Measurements from ENCODE around the gene ZNF385A.
"Not testable (repeated sequence)": the region's sequence is repeated elsewhere in the genome, so short reads cannot be mapped to it uniquely, and the experiment has no call there.

Gene ZNF385A

DNA sequence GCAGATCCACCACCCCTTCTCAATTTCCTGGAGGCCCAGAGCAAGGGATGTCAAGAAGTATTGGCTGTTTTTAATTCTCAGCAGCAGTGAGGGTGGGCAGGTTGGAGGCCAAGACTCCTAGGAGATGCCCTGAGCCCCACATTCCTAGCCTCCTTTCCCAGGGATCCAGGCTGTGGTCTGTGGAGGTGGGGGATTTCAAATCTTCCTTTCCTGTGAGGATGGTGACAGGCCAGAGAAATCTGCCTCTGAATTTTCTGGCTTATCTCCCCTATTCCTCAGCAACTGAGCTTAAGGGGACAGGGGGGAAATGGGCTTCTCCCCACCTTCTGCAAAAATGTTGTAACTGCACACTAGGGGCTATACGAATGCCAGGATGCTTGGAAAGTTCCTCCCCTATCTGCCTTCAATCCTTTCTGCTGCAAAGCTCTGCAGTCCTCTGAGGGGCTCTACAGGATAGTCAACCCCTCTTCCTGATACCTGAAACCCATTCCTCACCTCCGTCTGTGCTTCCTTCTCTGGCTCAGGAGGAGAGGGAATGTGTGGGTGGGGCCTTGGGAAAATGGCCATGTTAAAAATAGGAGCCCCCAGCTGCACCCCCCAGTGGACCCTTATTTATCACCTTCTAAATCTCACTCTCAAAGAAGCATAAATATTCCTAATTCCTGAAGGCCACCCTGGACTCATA lies 26.9 kb downstream of the ZNF385A start:
- DNase-seq (ENCODE audit: low read depth, low spot score) = no peak
- Histone ChIP-seq H3K36me3 (ENCODE audit: insufficient read depth, insufficient read length, low read length) (no peaks in the 10 kb centered on the region), H3K4me1 (ENCODE audit: insufficient read depth, insufficient read length) (peaks cover 33% of the 10 kb centered on the region), H3K9me3 (ENCODE audit: insufficient read depth, low read length) (no peaks in the 10 kb centered on the region), H3K27me3 (ENCODE audit: insufficient read depth, insufficient read length) (no peaks in the 10 kb centered on the region), H3K9ac (ENCODE audit: insufficient read length, low read depth) (peak overlapping the region; percentile 7), H3K4me3 (ENCODE audit: insufficient read length, low read depth) (no peak overlapping the region)
- TF ChIP-seq ZNF274 (IDR thresholded peaks at IDR 0.05; ENCODE audit: low read depth, low read length) (no peak), YY1 (IDR thresholded peaks at IDR 0.05; ENCODE audit: insufficient read depth, insufficient read length) (no peak), SUZ12 (IDR thresholded peaks at IDR 0.05; ENCODE audit: extremely low read depth, insufficient read depth, insufficient read length) (no peak)

DNA sequence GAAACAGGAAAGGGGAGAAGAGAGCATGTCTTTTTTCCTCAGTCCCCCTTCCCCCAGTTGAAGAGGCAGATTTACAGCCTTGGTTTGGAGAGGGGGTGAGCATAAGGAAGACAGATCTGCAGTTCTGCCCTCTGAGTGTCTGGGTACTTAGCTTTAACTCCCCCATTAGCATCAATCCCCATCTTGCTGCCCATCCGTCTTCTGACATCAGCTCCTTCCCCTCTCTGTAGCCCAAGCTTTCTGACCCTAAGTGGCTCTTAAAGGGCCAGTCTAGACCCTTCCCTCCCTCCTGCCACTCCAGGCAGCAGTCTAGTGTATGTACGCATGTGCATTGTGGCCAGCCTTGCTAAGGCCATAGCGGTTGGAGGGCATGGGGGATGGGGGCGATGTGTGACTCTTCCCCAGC lies 27.6 kb downstream of the ZNF385A start:
- Histone ChIP-seq H3K9me3 (ENCODE audit: insufficient read depth, low read length) (no peaks in the 10 kb centered on the region), H3K9ac (ENCODE audit: insufficient read length, low read depth) (peak overlapping the region; percentile 39), H3K4me1 (ENCODE audit: insufficient read depth, insufficient read length) (peaks cover 34% of the 10 kb centered on the region), H3K36me3 (ENCODE audit: insufficient read depth, insufficient read length, low read length) (peaks cover under 1% of the 10 kb centered on the region), H3K27me3 (ENCODE audit: insufficient read depth, insufficient read length) (no peaks in the 10 kb centered on the region), H3K4me3 (ENCODE audit: insufficient read length, low read depth) (no peak overlapping the region)
- no peak for DNase-seq (ENCODE audit: low read depth, low spot score)
- TF ChIP-seq SUZ12 (IDR thresholded peaks at IDR 0.05; ENCODE audit: extremely low read depth, insufficient read depth, insufficient read length) (no peak), YY1 (IDR thresholded peaks at IDR 0.05; ENCODE audit: insufficient read depth, insufficient read length) (no peak), ZNF274 (IDR thresholded peaks at IDR 0.05; ENCODE audit: low read depth, low read length) (no peak)

DNA sequence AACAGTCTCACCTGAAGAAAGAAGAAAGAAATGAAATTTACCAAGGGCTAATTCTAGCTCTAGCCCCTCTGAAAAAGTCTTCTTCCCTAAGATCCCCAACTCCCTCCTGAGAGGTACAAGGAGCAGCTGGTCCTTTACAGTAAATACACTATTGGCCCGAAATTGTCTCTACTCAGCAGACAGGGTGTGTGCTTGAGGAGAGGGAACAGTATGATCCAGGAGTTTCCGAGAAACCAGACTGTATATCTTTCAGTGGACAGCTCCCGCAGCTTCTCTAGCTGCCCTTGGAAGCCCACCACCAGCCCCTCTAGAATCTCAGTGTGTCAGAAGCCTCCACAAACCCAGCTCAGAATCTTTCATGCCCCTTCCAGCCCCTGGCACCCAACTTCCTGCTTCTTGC lies 28.3 kb downstream of the ZNF385A start:
- Histone ChIP-seq H3K27me3 (ENCODE audit: insufficient read depth, insufficient read length) (no peaks in the 10 kb centered on the region), H3K4me1 (ENCODE audit: insufficient read depth, insufficient read length) (peaks cover 35% of the 10 kb centered on the region), H3K36me3 (ENCODE audit: insufficient read depth, insufficient read length, low read length) (peaks cover 8% of the 10 kb centered on the region), H3K9me3 (ENCODE audit: insufficient read depth, low read length) (no peaks in the 10 kb centered on the region), H3K9ac (ENCODE audit: insufficient read length, low read depth) (no peak overlapping the region), H3K4me3 (ENCODE audit: insufficient read length, low read depth) (no peak overlapping the region)
- TF ChIP-seq YY1 (IDR thresholded peaks at IDR 0.05; ENCODE audit: insufficient read depth, insufficient read length) = no peak
- no peak for DNase-seq (ENCODE audit: low read depth, low spot score)

DNA sequence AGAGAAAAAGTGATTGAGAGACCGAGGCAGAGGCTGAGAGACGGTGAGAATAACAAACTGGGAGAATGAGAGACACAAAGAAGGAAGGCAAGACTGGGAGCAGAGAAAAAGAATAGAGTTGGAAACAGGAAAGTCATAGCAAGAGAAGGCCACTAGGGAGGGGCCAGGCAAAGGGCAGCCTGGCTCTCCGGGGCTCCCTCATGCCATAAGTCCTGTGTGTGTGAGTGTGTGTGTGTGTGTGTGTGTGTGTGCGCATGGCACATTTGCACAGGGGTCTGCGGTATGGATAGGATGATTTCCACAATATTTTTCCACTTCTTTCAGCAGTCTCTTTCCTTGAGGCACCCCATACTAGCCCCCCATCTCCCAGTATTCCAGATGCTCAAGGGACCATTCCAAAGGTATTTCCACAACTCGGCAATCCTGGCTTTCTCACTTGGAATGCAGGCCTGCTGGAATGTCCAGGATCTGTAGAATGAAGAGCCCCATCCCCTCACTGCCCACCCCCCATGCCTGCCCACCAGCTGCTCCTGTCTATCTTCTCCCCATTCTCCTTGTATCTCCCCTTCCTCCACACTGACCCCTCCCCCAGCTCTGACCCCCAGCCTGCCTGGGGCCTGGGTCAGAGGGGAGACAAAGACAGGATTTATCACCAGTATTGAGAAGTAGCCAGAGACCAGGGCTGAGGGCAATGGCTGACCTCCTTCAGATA lies 29.3 kb downstream of the ZNF385A start:
- Histone ChIP-seq H3K27me3 (ENCODE audit: insufficient read depth, insufficient read length) (no peaks in the 10 kb centered on the region), H3K9ac (ENCODE audit: insufficient read length, low read depth) (peak overlapping the region; percentile 43), H3K4me1 (ENCODE audit: insufficient read depth, insufficient read length) (peaks cover 33% of the 10 kb centered on the region), H3K36me3 (ENCODE audit: insufficient read depth, insufficient read length, low read length) (peaks cover 17% of the 10 kb centered on the region), H3K9me3 (ENCODE audit: insufficient read depth, low read length) (no peaks in the 10 kb centered on the region), H3K4me3 (ENCODE audit: insufficient read length, low read depth) (no peak overlapping the region)
- no peak for DNase-seq (ENCODE audit: low read depth, low spot score)
- TF ChIP-seq ZNF274 (IDR thresholded peaks at IDR 0.05; ENCODE audit: low read depth, low read length) (no peak), SUZ12 (IDR thresholded peaks at IDR 0.05; ENCODE audit: extremely low read depth, insufficient read depth, insufficient read length) (no peak), YY1 (IDR thresholded peaks at IDR 0.05; ENCODE audit: insufficient read depth, insufficient read length) (no peak)

DNA sequence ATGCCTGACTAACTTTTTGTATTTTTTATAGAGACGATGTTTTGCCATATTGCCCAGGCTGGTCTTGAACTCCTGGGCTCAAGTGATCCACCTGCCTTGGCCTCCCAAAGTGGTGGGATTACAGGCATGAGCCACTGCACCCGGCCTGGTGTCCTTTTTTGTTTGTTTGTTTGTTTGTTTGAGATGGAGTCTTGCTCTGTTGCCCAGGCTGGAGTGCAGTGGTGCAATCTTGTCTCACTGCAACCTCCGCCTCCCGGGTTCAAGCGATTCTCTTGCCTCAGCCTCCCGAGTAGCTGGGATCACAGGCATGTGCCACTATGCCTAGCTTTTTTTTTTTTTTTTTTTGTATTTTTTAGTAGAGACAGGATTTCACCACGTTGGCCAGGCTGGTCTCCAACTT lies 30.3 kb downstream of the ZNF385A start:
- peaks cover 33% of the 10 kb centered on the region for H3K4me1 ChIP-seq (ENCODE audit: insufficient read depth, insufficient read length)
- H3K27me3 ChIP-seq (ENCODE audit: insufficient read depth, insufficient read length); H3K9me3 ChIP-seq (ENCODE audit: insufficient read depth, low read length); H3K9ac ChIP-seq (ENCODE audit: insufficient read length, low read depth); H3K4me3 ChIP-seq (ENCODE audit: insufficient read length, low read depth); DNase-seq (ENCODE audit: low read depth, low spot score): not testable (repeated sequence)
- peaks cover 26% of the 10 kb centered on the region for H3K36me3 ChIP-seq (ENCODE audit: insufficient read depth, insufficient read length, low read length)

DNA sequence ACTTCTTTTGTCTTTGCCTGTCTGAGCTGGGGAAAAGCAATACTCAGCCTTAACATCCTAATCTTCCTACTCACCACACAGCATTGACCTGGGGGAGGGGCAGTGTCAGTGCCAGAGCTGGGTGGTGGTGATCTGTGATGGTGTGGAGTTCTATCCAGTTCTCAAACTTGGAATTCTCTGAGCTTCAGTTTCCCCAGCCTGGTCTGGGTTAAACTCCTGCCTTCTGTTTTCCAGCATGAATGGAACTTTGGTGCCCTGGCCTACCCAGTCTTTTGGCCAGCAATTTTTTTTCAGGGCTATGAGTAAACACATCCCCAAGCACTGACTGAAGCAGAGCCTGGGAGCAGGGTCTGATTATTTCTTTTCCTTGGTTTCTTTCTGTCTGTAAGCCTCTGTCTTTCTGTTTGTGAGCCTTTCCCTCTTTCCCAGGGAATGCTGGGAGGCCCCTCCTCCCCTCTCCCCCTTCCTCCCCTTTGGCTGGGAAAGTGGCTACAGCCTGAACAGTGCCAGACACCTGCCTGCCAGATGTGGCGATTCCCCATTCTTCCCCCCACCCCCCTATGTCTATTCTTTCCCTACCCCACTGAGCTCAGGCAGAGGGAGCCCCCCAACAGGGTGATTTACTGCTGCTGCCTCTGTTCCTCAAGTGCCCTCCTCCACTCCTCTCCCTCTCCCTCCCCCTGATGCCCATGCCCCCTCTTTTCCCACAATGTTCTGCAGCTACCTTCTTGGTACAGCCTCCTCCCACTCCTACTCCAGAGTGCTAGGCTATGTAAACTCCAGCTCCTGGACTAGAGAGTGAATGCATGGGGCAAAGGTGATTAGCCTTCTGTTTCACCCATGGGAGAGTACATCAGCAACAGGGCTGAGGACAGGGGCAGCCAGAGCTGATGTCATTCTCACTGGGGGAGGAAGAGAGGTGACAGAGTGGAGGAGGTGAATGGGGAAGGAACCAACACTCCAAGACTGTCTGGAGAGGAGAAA lies 31.4 kb downstream of the ZNF385A start:
- DNase-seq (ENCODE audit: low read depth, low spot score) = no peak
- TF ChIP-seq ZNF274 (IDR thresholded peaks at IDR 0.05; ENCODE audit: low read depth, low read length) (no peak), YY1 (IDR thresholded peaks at IDR 0.05; ENCODE audit: insufficient read depth, insufficient read length) (no peak), SUZ12 (IDR thresholded peaks at IDR 0.05; ENCODE audit: extremely low read depth, insufficient read depth, insufficient read length) (no peak)
- Histone ChIP-seq H3K4me3 (ENCODE audit: insufficient read length, low read depth) (no peak overlapping the region), H3K36me3 (ENCODE audit: insufficient read depth, insufficient read length, low read length) (peaks cover 35% of the 10 kb centered on the region), H3K27me3 (ENCODE audit: insufficient read depth, insufficient read length) (no peaks in the 10 kb centered on the region), H3K9me3 (ENCODE audit: insufficient read depth, low read length) (no peaks in the 10 kb centered on the region), H3K9ac (ENCODE audit: insufficient read length, low read depth) (peak overlapping the region; percentile 38), H3K4me1 (ENCODE audit: insufficient read depth, insufficient read length) (peaks cover 33% of the 10 kb centered on the region)

DNA sequence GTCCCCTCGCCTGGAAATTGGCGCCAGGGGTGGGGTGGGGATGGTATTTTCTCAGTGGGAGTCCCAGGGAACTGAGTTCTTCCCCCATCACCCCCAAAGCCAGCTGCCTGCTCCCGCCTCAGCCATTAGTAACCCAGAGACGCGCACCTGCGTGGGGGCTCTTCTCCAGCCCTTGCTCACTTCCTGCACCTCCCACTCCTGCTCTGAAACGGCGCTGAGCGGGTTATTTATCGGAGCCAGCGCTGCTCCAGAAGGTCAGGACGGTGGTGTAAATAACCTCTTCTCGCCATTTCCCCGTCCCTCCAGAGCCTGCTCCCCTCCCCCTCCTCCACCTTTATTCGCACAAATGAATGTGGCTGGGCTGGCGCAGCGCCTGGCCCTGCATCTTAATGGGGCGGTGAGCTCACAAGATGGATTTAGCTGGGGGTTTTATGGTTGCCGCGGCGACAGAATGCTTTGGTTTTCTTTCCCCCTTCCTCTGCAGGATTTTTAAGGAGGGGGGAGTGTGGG lies 32.5 kb downstream of the ZNF385A start:
- Histone ChIP-seq H3K4me1 (ENCODE audit: insufficient read depth, insufficient read length) (peaks cover 26% of the 10 kb centered on the region), H3K27me3 (ENCODE audit: insufficient read depth, insufficient read length) (no peaks in the 10 kb centered on the region), H3K36me3 (ENCODE audit: insufficient read depth, insufficient read length, low read length) (peaks cover 46% of the 10 kb centered on the region), H3K9me3 (ENCODE audit: insufficient read depth, low read length) (no peaks in the 10 kb centered on the region), H3K4me3 (ENCODE audit: insufficient read length, low read depth) (peak overlapping the region; percentile 13), H3K9ac (ENCODE audit: insufficient read length, low read depth) (peak overlapping the region; percentile 58)
- peak; percentile 90 for DNase-seq (ENCODE audit: low read depth, low spot score)
- peak; percentile 7 for TF ChIP-seq YY1 (IDR thresholded peaks at IDR 0.05; ENCODE audit: insufficient read depth, insufficient read length)
- no peak for TF ChIP-seq SUZ12 (IDR thresholded peaks at IDR 0.05; ENCODE audit: extremely low read depth, insufficient read depth, insufficient read length)

All from NT2/D1 (cell line).